RKO (cell line): ENCODE results near the gene SELENBP1.
"Not testable (repeated sequence)": the region's sequence is repeated elsewhere in the genome, so short reads cannot be mapped to it uniquely, and the experiment has no call there.

Experiments used
- DNase-seq: peaks from one replicate; pipeline ENCODE4 v3.0.0-alpha.2; 2016; ENCODE audit warnings: low spot score

SELENBP1 gene

GRCh38 chr1:151372058-151372934 lies at the start of gene SELENBP1:
TSS of gene SELENBP1 (minus strand) at chr1:151372705. CDS start at chr1:151372641, 64 bp downstream.
- no peak for DNase-seq

- DNase-seq = no peak
These were observed 47.3 kb upstream of the SELENBP1 start for GRCh38 chr1:151419819-151420218.

- no peak for DNase-seq
These were observed 45.6 kb upstream of the SELENBP1 start for GRCh38 chr1:151418081-151418480.

- DNase-seq = peak; percentile 14
These were observed 43.7 kb upstream of the SELENBP1 start for GRCh38 chr1:151416231-151416630.

GRCh38 chr1:151411884-151412283 lies 39.4 kb upstream of the SELENBP1 start:
- DNase-seq = no peak

- DNase-seq = no peak
These were observed 36.4 kb upstream of the SELENBP1 start for GRCh38 chr1:151408891-151409290.

GRCh38 chr1:151407304-151407703 lies 34.8 kb upstream of the SELENBP1 start:
- no peak for DNase-seq

- DNase-seq = no peak
These were observed 33.7 kb upstream of the SELENBP1 start for GRCh38 chr1:151406176-151406575.

GRCh38 chr1:151405187-151405951 lies 32.9 kb upstream of the SELENBP1 start:
- DNase-seq = no peak

GRCh38 chr1:151403612-151404011 lies 31.1 kb upstream of the SELENBP1 start:
- DNase-seq = no peak

GRCh38 chr1:151402764-151403163 lies 30.3 kb upstream of the SELENBP1 start:
- DNase-seq = no peak

- DNase-seq = no peak
These were observed 29.4 kb upstream of the SELENBP1 start for GRCh38 chr1:151401860-151402259.

- no peak for DNase-seq
These were observed 28.8 kb upstream of the SELENBP1 start for GRCh38 chr1:151401125-151401788.

- DNase-seq = peak; percentile 94
These were observed 27.0 kb upstream of the SELENBP1 start, which contains the start of gene PSMB4 for GRCh38 chr1:151399324-151400171. TSS of gene PSMB4 (plus strand) at chr1:151399573. CDS start at chr1:151399588, 15 bp downstream.

GRCh38 chr1:151396265-151396664 lies 23.8 kb upstream of the SELENBP1 start:
- not testable (repeated sequence) for DNase-seq

- no peak for DNase-seq
These were observed 21.1 kb upstream of the SELENBP1 start for GRCh38 chr1:151393583-151393982.

GRCh38 chr1:151391079-151391563 lies 18.6 kb upstream of the SELENBP1 start:
- DNase-seq = no peak

GRCh38 chr1:151390221-151391078 lies 17.9 kb upstream of the SELENBP1 start:
- DNase-seq = not testable (repeated sequence)

GRCh38 chr1:151386002-151386401 lies 13.5 kb upstream of the SELENBP1 start:
- DNase-seq = no peak

GRCh38 chr1:151384584-151384983 lies 12.1 kb upstream of the SELENBP1 start:
- DNase-seq = no peak
